ENCODE data around the gene MOXD1.

Gene MOXD1

DNA sequence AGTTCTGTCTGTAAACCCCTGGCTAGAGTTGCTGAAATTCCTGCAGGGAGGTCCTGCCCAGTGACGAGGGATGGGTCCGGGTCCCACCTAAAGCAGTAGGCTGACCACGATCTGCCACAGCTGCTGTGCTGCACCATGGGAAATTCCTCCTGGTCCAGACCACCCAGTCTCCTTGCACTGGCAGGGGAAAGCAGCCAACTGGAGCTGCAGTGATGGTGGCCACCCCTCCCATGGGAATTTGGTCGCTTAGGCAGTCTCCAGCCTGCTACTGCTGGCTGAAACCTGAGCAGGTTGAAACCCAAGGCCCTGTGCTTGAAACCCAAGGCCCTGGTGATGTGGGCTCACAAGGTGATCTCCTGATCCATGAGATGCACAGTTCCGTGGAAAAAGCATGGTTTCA lies 23.9 kb upstream of the MOXD1 start:
- no peak overlapping the region for H3K27ac ChIP-seq
- TF ChIP-seq, protein P1, sequence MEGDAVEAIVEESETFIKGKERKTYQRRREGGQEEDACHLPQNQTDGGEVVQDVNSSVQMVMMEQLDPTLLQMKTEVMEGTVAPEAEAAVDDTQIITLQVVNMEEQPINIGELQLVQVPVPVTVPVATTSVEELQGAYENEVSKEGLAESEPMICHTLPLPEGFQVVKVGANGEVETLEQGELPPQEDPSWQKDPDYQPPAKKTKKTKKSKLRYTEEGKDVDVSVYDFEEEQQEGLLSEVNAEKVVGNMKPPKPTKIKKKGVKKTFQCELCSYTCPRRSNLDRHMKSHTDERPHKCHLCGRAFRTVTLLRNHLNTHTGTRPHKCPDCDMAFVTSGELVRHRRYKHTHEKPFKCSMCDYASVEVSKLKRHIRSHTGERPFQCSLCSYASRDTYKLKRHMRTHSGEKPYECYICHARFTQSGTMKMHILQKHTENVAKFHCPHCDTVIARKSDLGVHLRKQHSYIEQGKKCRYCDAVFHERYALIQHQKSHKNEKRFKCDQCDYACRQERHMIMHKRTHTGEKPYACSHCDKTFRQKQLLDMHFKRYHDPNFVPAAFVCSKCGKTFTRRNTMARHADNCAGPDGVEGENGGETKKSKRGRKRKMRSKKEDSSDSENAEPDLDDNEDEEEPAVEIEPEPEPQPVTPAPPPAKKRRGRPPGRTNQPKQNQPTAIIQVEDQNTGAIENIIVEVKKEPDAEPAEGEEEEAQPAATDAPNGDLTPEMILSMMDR (IDR thresholded peaks at IDR 0.05), result no peak
- no peak for TF ChIP-seq ZFX (IDR thresholded peaks at IDR 0.05; ENCODE audit: borderline replicate concordance)

DNA sequence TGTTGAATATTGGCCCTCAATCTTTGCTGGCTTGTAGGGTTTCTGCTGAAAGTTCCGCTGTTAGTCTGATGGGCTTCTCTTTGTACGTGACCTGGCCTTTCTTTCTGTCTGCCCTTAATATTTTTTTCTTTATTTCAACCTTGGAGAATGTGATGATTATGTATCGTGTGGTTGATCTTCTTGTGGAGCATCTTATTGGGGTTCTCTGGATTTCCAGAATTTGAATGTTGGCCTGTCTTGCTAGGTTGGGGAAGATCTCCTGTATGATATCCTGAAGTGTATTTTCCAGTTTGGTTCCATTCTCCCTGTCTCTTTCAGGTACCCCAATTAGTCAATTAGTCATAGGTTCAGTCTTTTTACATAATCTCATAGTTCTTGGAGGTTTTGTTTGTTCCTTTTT lies 22.6 kb upstream of the MOXD1 start:
- TF ChIP-seq ZFX (IDR thresholded peaks at IDR 0.05; ENCODE audit: borderline replicate concordance), result no peak
- TF ChIP-seq, protein P1 (IDR thresholded peaks at IDR 0.05), result no peak
- H3K27ac ChIP-seq, result no peak overlapping the region

DNA sequence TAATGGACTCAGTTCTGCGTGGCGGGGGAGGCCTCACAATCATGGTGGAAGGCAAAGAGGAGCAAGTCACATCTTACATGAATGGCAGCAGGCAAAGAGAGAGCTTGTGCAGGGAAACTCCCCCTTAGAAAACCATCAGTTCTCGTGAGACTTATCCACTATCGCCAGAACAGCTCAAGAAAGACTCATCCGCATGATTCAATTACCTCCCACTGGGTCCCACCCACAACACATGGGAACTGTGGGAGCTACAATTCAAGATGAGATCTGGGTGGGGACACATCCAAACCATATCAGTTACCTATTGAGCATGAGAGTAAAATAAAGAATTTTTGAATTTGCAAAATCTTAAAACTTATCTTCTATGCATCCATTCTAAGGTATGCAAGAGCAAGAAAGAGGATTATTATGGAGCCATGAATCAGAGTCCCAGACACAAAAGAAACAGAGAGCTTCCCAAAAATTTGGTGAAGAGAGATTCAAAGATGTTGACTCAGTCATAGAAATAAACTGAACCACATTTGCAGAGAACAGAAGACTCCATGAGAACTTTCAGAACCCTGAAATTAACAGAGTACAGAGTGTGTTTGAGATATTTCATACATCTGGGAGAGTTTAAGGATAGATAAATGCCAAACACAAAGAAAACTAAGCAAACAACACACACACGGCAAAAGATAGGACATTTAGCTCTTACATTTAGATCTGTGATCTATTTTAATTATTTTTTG lies 17.1 kb upstream of the MOXD1 start:
- H3K27ac ChIP-seq, result no peak overlapping the region
- TF ChIP-seq ZFX (IDR thresholded peaks at IDR 0.05; ENCODE audit: borderline replicate concordance), result no peak
- TF ChIP-seq, protein P1 (IDR thresholded peaks at IDR 0.05), result no peak

DNA sequence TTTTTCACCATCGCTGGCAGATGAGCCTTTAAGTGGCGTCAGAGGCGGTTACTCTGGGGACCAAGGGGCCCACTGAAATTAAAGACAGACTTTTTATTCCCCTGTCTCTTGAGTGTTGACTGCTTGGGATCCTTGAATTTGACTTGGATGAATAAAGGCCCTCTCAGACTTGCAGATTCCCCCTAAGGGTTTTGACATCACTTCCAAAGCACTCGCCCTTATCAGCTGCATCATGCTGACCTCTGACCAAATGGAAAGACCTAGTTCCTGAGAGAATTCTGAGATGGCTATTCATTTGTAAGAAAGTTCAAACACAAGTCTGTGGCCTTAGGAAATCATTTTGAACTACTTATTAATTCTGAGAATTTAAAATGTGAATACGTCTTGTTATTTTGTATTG lies 13.5 kb upstream of the MOXD1 start:
- no peak for TF ChIP-seq ZFX (IDR thresholded peaks at IDR 0.05; ENCODE audit: borderline replicate concordance)
- TF ChIP-seq, protein P1 (IDR thresholded peaks at IDR 0.05), result no peak
- no peak overlapping the region for H3K27ac ChIP-seq

DNA sequence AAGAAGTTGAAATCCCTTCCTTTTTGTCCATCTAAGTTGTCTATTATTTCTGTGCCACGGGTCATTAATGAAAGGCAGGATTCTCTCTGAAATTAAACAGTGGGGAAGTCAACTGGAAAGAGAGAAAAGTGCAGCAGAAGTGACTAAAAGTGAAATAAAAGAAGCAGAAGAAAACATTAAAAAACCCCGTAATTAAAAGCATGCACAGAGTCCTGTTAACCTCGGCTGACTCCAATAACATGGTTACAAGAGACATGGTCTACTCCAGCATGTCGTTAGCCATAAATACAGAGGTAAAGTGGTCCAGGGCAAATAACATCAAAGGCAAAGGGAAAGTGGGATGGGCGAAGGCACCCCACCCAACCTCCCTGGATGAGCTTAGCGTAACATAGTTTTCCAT lies 13.0 kb upstream of the MOXD1 start:
- no peak overlapping the region for H3K27ac ChIP-seq
- no peak for TF ChIP-seq ZFX (IDR thresholded peaks at IDR 0.05; ENCODE audit: borderline replicate concordance)
- TF ChIP-seq, protein P1 (IDR thresholded peaks at IDR 0.05), result no peak

DNA sequence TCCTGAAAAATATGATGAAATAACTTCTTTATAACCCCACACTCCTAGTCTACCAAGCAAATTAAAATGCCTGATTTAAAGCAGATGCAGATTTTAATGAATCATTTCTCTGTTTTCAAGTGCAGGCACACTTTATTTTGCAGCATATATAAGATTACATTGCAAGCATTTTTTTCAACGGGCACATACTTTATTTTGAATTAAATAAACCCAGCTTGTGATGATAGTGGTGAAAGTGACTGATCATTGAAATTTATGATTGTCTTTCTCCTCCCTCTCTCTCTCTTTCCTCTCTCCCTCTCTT lies 12.2 kb upstream of the MOXD1 start:
- no peak overlapping the region for H3K27ac ChIP-seq

More for the DNA sequence above, 12.2 kb upstream of the MOXD1 start:
- TF ChIP-seq, protein P1 (IDR thresholded peaks at IDR 0.05), result no peak
- TF ChIP-seq ZFX (IDR thresholded peaks at IDR 0.05; ENCODE audit: borderline replicate concordance), result no peak
